ENCODE results near the gene PRKCH.

DNA sequence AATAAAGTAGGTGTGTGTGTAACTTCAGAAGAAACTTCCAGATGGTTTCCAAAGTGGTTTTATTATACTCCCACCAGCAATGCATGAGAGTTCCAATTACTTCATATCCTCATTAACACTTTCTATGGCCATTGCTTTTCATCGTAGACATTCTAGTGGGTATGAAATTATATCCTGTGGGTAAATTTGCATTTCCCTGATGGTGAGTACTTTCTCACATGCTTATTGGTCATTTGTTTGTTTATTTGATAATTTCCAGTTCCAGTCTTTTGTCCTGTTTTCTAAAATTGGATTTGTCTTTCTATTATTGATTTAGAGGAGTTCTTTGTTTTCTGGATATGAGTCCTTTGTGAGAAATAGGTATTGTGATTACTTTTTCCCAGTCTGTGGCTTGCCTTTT lies 70.9 kb downstream of the PRKCH start:
- TF ChIP-seq EZH2phosphoT487 (IDR thresholded peaks at IDR 0.05; ENCODE audit: borderline replicate concordance, low read length) = no peak
- TF ChIP-seq, protein P1, sequence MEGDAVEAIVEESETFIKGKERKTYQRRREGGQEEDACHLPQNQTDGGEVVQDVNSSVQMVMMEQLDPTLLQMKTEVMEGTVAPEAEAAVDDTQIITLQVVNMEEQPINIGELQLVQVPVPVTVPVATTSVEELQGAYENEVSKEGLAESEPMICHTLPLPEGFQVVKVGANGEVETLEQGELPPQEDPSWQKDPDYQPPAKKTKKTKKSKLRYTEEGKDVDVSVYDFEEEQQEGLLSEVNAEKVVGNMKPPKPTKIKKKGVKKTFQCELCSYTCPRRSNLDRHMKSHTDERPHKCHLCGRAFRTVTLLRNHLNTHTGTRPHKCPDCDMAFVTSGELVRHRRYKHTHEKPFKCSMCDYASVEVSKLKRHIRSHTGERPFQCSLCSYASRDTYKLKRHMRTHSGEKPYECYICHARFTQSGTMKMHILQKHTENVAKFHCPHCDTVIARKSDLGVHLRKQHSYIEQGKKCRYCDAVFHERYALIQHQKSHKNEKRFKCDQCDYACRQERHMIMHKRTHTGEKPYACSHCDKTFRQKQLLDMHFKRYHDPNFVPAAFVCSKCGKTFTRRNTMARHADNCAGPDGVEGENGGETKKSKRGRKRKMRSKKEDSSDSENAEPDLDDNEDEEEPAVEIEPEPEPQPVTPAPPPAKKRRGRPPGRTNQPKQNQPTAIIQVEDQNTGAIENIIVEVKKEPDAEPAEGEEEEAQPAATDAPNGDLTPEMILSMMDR (conservative IDR thresholded peaks at IDR 0.05; ENCODE audit: low read depth, low read length) = no peak
